ENCODE data around the gene MYO18A. TPM values are rescaled to one million over a fixed set of nuclear protein-coding genes. Genes with fewer than 3 reads are reported as not detected.

MYO18A gene
- total RNA-seq, 1 experiment from 2014 or later, result 23.2 TPM

- Histone ChIP-seq H3K27me3 (no peaks in the 10 kb centered on the region), H3K36me3 (no peaks in the 10 kb centered on the region), H3K9me3 (no peaks in the 10 kb centered on the region), H3K4me3 (no peak overlapping the region)
- no peak for DNase-seq
These were observed 130.6 kb downstream of the MYO18A start for GRCh38 chr17:29049541-29050145.

DNA sequence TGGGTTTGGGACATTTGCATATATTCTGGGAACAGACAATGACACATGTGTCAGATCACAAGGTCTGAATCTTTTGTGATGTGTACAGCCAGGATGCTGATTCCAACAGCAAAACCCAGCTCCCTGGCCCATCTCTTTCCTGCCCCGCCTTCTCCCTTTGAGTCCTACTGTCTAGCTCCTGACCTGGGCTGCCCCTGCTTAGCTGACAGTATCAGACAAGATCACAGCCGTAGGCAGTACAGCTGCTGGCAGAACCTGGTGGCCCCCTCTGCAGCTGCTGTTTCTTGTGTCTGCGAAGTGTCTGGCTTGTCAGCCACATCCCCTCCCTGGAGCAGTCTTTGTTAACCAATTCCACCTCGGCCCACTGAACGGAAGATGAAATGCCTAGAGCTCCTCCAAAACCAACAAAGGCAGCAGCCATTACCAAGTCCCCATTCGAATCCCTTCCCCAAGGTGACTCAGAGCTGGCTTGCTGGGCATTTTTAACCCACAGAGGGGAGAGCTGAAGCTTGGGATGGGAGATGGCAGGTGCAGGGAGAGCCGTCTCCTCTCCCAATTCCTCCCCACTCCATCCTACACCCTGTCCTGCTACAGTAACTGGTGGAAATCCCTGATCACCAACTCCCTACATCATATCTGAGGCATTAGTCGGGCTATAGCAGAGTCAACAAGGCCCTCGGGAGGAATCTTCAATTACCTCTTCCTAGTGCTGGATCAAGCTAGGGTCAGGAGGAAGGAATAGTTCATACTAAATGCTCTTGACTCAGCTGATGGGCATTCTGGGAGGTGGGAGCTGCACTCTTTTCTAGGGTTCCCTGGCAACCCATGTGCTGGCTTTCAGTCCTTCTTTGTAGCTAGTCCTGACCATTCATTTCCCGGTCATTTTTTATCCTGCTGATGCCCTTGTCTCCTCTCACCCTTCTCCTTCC is 131.5 kb downstream of the MYO18A start:
- Histone ChIP-seq H3K4me3 (no peak overlapping the region), H3K36me3 (no peaks in the 10 kb centered on the region), H3K27me3 (no peaks in the 10 kb centered on the region), H3K9me3 (no peaks in the 10 kb centered on the region)
- no peak for DNase-seq

GRCh38 chr17:29046473-29046839 is 133.7 kb downstream of the MYO18A start:
- DNase-seq, result no peak
- no peak overlapping the region for H3K4me3 ChIP-seq
- no peaks in the 10 kb centered on the region for H3K9me3 ChIP-seq
- no peaks in the 10 kb centered on the region for H3K36me3 ChIP-seq
- no peaks in the 10 kb centered on the region for H3K27me3 ChIP-seq

GRCh38 chr17:29045734-29046472 is 134.3 kb downstream of the MYO18A start:
- Histone ChIP-seq H3K27me3 (no peaks in the 10 kb centered on the region), H3K36me3 (no peaks in the 10 kb centered on the region), H3K4me3 (no peak overlapping the region), H3K9me3 (no peaks in the 10 kb centered on the region)
- DNase-seq, result no peak

DNA sequence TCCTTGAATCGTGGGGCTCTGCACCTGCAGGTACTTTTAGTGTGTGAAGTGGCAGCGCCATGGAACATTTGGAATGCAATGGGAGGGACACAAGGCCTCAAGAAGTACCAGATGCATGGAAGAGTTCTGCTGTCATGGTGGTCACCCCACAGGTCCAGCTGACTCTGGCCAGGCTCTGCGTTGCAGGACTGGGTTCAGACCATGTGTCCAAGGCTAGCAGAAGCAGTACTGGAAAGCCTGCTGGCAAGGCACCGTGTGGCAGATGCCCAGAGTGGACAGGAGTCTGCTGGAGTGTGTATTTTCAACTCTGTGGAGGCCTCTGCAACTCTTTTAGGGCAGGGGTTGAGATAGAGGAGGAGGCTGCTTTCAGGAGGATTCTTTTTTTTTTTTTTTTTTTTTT is 135.2 kb downstream of the MYO18A start:
- H3K27me3 ChIP-seq, result no peaks in the 10 kb centered on the region
- no peak for DNase-seq
- H3K9me3 ChIP-seq, result no peaks in the 10 kb centered on the region
- H3K36me3 ChIP-seq, result no peaks in the 10 kb centered on the region
- no peak overlapping the region for H3K4me3 ChIP-seq

DNA sequence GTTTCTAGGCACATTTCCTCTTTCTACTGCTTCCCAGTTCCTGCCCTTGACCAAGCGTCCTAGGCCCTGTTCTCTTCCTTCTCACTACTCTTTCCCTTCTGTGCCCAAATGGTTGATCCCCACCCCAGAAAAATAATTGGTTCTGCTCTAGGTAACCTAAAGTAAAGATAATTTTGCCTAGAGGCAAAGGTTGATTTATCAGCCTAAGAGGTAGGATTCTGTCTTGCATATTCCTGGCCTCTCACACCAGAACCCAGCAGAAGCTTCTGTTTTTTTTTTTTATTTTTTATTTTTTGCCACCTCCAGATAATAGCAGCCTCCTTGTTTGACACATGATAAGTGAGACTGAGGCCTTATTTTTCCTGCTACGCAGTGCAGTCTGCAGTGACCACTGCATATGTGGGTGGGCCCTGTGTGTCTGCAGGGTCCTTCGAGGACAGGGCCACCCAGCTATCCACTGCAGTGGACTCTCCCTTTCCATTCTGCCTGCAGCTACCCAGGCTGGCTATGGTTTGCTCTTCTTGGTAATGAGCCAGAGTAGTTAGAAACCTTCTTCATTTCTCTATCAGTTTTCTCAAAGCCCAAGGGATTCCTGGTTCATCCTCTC is 136.6 kb downstream of the MYO18A start:
- no peak for DNase-seq

DNA sequence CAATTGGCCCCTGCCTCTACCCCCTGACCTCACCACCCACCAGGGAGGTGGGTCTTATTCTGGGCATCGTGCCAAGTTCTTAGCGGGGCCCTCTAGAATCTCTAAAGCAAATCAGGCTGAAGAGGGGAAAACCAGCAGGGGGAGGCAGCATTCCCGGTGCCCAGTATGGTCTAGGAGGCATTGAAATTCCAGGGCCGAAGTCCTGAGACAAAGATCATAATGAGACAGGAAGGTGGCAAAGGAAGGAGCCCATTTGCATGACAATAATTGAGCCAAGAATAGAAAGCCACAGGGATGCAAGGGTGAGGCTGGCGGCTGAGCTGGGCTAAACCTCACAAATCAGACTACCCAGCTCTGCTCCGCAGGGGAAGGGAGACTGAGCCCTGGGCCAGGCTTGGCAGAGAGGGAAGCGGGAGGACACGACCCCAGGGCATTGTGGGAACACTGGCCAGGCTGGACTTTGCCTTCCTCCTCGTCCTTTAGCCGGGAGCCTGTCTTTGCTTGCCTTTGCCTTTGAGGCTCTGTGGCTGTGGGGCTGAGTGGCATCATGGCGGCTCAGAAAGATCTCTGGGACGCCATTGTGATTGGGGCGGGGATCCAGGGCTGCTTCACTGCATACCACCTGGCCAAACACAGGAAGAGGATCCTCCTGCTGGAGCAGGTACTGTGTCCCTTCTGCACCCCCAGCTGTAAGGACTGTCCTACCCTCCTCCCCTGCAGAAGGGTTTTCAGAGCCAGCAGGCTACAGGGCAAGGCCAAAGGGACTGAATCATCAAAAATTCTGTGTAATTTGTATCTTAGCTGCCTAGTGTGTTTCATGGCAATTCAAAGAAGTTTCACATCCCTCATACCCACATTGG is 137.3 kb downstream of the MYO18A start, which contains the start of gene PIPOX:
PIPOX (plus strand) TSS at position 463 of the 860 bp plus-strand sequence; CDS start at position 548, 85 bp downstream.
- H3K4me3 ChIP-seq, result peak within 1 kb of the TSS; percentile 37
- no peaks in the 10 kb centered on the region for H3K27me3 ChIP-seq
- no peaks in the 10 kb centered on the region for H3K9me3 ChIP-seq
- H3K36me3 ChIP-seq, result no peaks in the 10 kb centered on the region
- DNase-seq, result peak; percentile 88

More for the DNA sequence above, 136.6 kb downstream of the MYO18A start:
- no peak overlapping the region for H3K4me3 ChIP-seq
- H3K27me3 ChIP-seq, result no peaks in the 10 kb centered on the region
- H3K9me3 ChIP-seq, result no peaks in the 10 kb centered on the region
- no peaks in the 10 kb centered on the region for H3K36me3 ChIP-seq

- Histone ChIP-seq H3K4me3 (peak overlapping the region; percentile 37), H3K36me3 (no peaks in the 10 kb centered on the region), H3K9me3 (no peaks in the 10 kb centered on the region), H3K27me3 (no peaks in the 10 kb centered on the region)
- DNase-seq, result no peak
These were observed 138.0 kb downstream of the MYO18A start for GRCh38 chr17:29042026-29042678.

- no peak for DNase-seq
- H3K4me3 ChIP-seq, result no peak overlapping the region
- no peaks in the 10 kb centered on the region for H3K27me3 ChIP-seq
- no peaks in the 10 kb centered on the region for H3K9me3 ChIP-seq
- H3K36me3 ChIP-seq, result no peaks in the 10 kb centered on the region
These were observed 138.6 kb downstream of the MYO18A start for GRCh38 chr17:29041571-29041970.

DNA sequence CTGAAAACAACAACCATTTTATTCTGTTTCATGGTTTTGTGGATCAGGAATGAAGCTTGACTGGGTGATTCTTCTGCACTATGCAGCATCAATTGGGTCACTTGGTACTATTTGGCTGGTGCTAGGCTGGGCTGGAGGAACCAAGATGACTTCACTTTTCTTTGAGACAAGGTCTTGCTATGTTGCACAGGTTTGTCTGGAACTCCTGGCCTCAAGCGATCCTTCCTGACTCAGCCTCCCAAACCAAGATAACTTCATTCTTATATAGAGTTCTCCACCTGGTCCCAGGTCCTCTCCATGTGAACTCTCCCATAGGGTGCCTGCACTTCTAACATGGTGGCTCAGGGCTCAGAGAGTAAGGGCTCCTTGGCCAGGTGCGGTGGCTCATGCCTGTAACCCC is 139.1 kb downstream of the MYO18A start:
- no peak for DNase-seq
- H3K4me3 ChIP-seq, result no peak overlapping the region
- no peaks in the 10 kb centered on the region for H3K36me3 ChIP-seq
- H3K9me3 ChIP-seq, result no peaks in the 10 kb centered on the region
- no peaks in the 10 kb centered on the region for H3K27me3 ChIP-seq

DNA sequence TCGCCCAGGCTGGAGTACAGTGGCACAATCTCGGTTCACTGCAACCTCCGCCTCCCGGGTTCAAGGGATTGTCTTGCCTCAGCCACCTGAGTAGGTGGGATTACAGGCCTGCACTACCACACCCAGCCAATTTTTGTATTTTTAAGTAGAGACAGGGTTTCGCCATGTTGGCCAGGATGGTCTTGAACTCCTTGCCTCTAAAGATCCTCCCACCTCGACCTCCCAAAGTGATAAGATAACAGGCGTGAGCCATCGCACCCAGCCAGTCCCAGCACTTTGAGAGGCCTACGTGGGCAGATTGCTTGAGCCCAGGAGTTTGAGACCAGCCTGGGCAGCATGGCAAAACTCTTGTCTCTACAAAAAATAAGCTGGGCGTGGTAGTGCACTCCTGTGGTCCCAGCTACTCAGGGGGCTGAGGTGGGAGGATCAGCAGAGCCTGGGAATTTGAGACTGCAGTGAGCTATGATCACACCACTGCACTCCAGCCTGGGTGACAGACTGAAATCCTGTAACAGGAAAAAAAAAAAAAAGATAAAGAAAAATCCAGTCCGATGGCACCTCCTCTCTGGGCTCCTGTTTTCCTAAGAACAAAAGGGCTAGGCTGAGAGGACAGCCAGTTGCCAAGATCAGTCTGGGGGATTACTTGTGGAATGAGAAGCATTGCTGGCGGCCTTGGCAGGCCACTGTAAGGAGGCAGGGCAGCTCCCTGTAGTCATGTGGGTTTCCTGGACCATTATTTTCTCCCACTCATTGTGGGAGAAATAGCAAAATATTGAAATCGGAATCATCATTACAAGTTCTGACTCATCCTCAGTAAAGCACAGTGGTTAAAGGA is 140.2 kb downstream of the MYO18A start:
- no peak overlapping the region for H3K4me3 ChIP-seq
- H3K9me3 ChIP-seq, result peaks cover 4% of the 10 kb centered on the region
- DNase-seq, result peak; percentile 98
- H3K27me3 ChIP-seq, result no peaks in the 10 kb centered on the region
- no peaks in the 10 kb centered on the region for H3K36me3 ChIP-seq

DNA sequence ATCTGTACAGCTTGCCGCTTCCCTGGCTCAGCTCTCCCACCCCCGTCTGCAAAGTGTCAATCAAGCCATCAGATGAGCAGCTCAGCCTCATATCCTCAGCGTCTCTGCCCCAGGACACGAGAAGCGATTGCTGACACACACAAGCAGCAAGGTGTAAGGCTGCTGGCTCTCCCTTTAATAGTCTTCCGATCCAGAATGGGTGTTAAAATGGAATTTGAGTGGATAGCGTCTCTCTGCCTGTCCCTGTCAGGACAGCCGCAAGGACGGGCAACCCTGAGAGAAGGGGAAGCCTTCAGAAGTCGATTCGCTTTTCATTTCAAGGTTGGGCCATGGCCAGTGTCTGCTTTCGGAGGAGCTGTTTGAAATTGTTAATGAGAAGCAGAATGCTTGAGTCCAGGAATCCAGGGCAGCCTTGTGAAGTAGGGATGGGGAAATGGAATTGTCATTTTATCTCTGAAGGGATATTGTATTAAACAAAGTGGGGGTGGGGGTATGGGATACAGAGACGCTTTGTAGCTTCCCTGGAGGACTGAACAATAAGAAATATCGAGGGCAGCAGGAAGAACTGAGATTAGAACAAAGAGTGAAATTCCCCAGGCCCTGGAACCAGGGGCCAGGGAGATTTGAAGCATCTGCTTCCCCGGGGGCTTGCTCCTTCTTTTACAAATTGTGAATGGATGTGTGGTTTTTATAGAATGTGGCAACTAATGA is 142.0 kb downstream of the MYO18A start:
- no peak for DNase-seq
- no peak overlapping the region for H3K4me3 ChIP-seq
- H3K27me3 ChIP-seq, result no peaks in the 10 kb centered on the region
- H3K36me3 ChIP-seq, result no peaks in the 10 kb centered on the region
- H3K9me3 ChIP-seq, result peaks cover 13% of the 10 kb centered on the region

GRCh38 chr17:29037739-29038084 is 142.5 kb downstream of the MYO18A start:
- Histone ChIP-seq H3K4me3 (no peak overlapping the region), H3K9me3 (peaks cover 13% of the 10 kb centered on the region), H3K27me3 (no peaks in the 10 kb centered on the region), H3K36me3 (no peaks in the 10 kb centered on the region)
- no peak for DNase-seq

- H3K27me3 ChIP-seq, result no peaks in the 10 kb centered on the region
- no peaks in the 10 kb centered on the region for H3K36me3 ChIP-seq
- no peak overlapping the region for H3K4me3 ChIP-seq
- DNase-seq, result no peak
- H3K9me3 ChIP-seq, result peaks cover 13% of the 10 kb centered on the region
These were observed 143.6 kb downstream of the MYO18A start for GRCh38 chr17:29036584-29036983.

Data from MG63 (cell line).